HepG2 (cell line): ENCODE results near the gene LITAFD. TPM values are rescaled to one million over a fixed set of nuclear protein-coding genes. Genes with fewer than 3 reads are reported as not detected.

ENCODE experiments used
- HDAC6 ChIP-seq: fragments of 200-600 bp; sonication (generic); IDR thresholded peaks from 2 replicates; pipeline ENCODE4 v1.7.0; 2017; ENCODE audit warnings: mild to moderate bottlenecking, antibody characterized with exemption, low read length, low read depth
- HES4 ChIP-seq: sonication (generic); formaldehyde crosslinking; IDR thresholded peaks from 2 replicates; pipeline ENCODE4 v1.9.0; 2021; ENCODE audit warnings: mild to moderate bottlenecking, missing genetic modification reagents, borderline replicate concordance
- KMT2B ChIP-seq: IDR thresholded peaks from 2 replicates; pipeline ENCODE4 v1.6.1; 2016; ENCODE audit warnings: missing genetic modification reagents, missing compliant biosample characterization
- MYC ChIP-seq: sonication (generic); formaldehyde crosslinking; IDR thresholded peaks from 2 replicates; pipeline ENCODE4 v1.9.0; 2021; ENCODE audit warnings: missing genetic modification reagents, borderline replicate concordance
- PAWR ChIP-seq: sonication (generic); formaldehyde crosslinking; IDR thresholded peaks from 2 replicates; pipeline ENCODE4 v1.4.0; 2020; ENCODE audit warnings: missing genetic modification reagents, mild to moderate bottlenecking, borderline replicate concordance
- RARA ChIP-seq: IDR thresholded peaks from 2 replicates; pipeline ENCODE4 v1.6.1; 2016; ENCODE audit warnings: missing genetic modification reagents, missing compliant biosample characterization
- SMAD9 ChIP-seq: sonication (generic); formaldehyde crosslinking; IDR thresholded peaks from 2 replicates; pipeline ENCODE4 v1.5.1; 2020; ENCODE audit warnings: mild to moderate bottlenecking, missing genetic modification reagents
- ZKSCAN1 ChIP-seq: fragments of 150-350 bp; IDR thresholded peaks from 2 replicates; pipeline ENCODE4 v1.6.1; 2014; ENCODE audit warnings: low read length
- ZNF207 ChIP-seq: fragments of 450-650 bp; IDR thresholded peaks from 2 replicates; pipeline ENCODE4 v1.6.1; 2016; ENCODE audit warnings: antibody characterized with exemption, borderline replicate concordance
- ZNF230 ChIP-seq: sonication (generic); formaldehyde crosslinking; IDR thresholded peaks from 2 replicates; pipeline ENCODE4 v1.4.0; 2020; ENCODE audit warnings: mild to moderate bottlenecking, missing genetic modification reagents
- ZNF234 ChIP-seq: sonication (generic); formaldehyde crosslinking; conservative IDR thresholded peaks from 2 replicates; pipeline ENCODE4 v1.5.1; 2020; ENCODE audit warnings: mild to moderate bottlenecking, missing genetic modification reagents
- ZNF878 ChIP-seq: sonication (generic); formaldehyde crosslinking; IDR thresholded peaks from 2 replicates; pipeline ENCODE4 v1.8.1; 2023; ENCODE audit warnings: mild to moderate bottlenecking, missing genetic modification reagents, moderate library complexity
- polyA plus RNA-seq, 8 experiments: library from polyadenylated mRNA; depleted of rRNA in 3 of 8; stranded (reverse) in 7 of 8; unstranded in 1 of 8; fragments of >200 nt; fragmentation: Illumina TruSeq in 4 of 8; extraction: Trizol in 4 of 8; gene quantifications; 2 replicates each; pipeline versions ENCODE4 v1.2.1 to v1.2.3, GENCODE V29; 2011 to 2016; ENCODE audit warnings: low read depth in 4 of 8, missing spikeins in 1 of 8, mixed read lengths in 1 of 8; ENCODE audit not compliant: insufficient read depth in 1 of 8
- total RNA-seq, 5 experiments: library from RNA; depleted of rRNA; stranded (reverse); fragments of >200 nt; fragmentation: Illumina TruSeq; extraction: Trizol; gene quantifications; 2 replicates each; pipeline ENCODE4 v1.2.3, GENCODE V29; 2016; ENCODE audit warnings: low read depth in 1 of 5
- TF ChIP-seq, protein P1 (sequence below): sonication (generic); formaldehyde crosslinking; IDR thresholded peaks from 2 replicates; pipeline ENCODE4 v1.9.0; 2022; ENCODE audit warnings: missing genetic modification reagents, mild to moderate bottlenecking, borderline replicate concordance
- TF ChIP-seq, protein P2 (sequence below): sonication (generic); formaldehyde crosslinking; conservative IDR thresholded peaks from 2 replicates; pipeline ENCODE4 v1.8.0; 2022; ENCODE audit warnings: low read depth, missing genetic modification reagents
- TF ChIP-seq, protein P3 (sequence below): sonication (generic); formaldehyde crosslinking; IDR thresholded peaks from 2 replicates; pipeline ENCODE4 v1.4.0; 2020; ENCODE audit warnings: mild to moderate bottlenecking, missing genetic modification reagents
- TF ChIP-seq, protein P4 (sequence below), 2 experiments: sonication (generic) in 1 of 2; formaldehyde crosslinking in 1 of 2; IDR thresholded peaks; 2 replicates each; pipeline versions ENCODE4 v1.4.0 to v1.6.1; 2018 to 2020; ENCODE audit warnings: missing genetic modification reagents in 2 of 2, borderline replicate concordance in 1 of 2, low read depth in 1 of 2, mild to moderate bottlenecking in 1 of 2, missing biosample characterization in 1 of 2

LITAFD gene
- total and polyA plus RNA-seq, 2 of the 13 experiments (the other 11 are each of a cell fraction or from before 2014, with no cell fraction given), result not detected

DNA sequence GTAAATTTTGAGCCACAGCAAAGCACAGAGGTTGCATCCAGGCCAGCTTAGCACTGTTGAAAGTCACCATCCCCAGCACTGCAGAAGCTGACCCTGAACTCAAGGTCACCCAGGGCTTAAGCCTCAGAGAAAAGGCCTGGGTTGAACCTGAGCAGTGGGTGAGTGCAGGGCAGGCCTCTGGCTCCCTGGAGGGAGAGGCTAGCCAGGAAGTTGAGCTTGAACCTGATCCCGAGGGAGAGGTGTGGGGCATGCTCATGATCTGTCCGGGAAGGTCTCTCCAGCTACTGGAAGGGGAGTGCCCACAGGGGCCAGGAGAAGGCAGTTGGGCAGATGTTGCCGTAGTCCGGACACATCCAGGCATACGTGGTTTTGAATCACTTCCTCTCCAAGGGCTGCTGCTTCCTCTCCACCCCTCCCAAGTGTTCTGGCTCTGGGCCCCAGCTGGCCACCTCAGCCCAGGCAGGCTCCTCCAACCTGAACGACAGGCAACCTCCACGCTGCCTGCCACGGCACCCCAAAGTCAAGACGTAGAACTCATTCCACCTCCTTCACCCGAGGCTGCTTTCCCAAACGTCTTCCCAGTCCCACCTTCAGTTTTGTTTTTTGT lies 31.8 kb upstream of the LITAFD start (continued):
- TF ChIP-seq, protein P1, sequence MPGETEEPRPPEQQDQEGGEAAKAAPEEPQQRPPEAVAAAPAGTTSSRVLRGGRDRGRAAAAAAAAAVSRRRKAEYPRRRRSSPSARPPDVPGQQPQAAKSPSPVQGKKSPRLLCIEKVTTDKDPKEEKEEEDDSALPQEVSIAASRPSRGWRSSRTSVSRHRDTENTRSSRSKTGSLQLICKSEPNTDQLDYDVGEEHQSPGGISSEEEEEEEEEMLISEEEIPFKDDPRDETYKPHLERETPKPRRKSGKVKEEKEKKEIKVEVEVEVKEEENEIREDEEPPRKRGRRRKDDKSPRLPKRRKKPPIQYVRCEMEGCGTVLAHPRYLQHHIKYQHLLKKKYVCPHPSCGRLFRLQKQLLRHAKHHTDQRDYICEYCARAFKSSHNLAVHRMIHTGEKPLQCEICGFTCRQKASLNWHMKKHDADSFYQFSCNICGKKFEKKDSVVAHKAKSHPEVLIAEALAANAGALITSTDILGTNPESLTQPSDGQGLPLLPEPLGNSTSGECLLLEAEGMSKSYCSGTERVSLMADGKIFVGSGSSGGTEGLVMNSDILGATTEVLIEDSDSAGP (CRISPR knock-in tag), result peak; percentile 87
- TF ChIP-seq MYC (CRISPR knock-in tag) (peak; percentile 68; the same call in 1 of the 2 replicates), PAWR (CRISPR knock-in tag) (no peak), ZNF230 (CRISPR knock-in tag) (0 out of 2 replicates have a peak, but pooled peaks have one; percentile 65), ZKSCAN1 (no peak; the same call in none of the 2 replicates), KMT2B (CRISPR knock-in tag) (no peak), ZNF234 (CRISPR knock-in tag) (no peak), HES4 (CRISPR knock-in tag) (no peak), ZNF207 (no peak), RARA (CRISPR knock-in tag) (peak; percentile 100), HDAC6 (no peak), SMAD9 (CRISPR knock-in tag) (peak; percentile 96), ZNF878 (CRISPR knock-in tag) (0 out of 2 replicates have a peak, but pooled peaks have one; percentile 7)
- TF ChIP-seq, protein P2, sequence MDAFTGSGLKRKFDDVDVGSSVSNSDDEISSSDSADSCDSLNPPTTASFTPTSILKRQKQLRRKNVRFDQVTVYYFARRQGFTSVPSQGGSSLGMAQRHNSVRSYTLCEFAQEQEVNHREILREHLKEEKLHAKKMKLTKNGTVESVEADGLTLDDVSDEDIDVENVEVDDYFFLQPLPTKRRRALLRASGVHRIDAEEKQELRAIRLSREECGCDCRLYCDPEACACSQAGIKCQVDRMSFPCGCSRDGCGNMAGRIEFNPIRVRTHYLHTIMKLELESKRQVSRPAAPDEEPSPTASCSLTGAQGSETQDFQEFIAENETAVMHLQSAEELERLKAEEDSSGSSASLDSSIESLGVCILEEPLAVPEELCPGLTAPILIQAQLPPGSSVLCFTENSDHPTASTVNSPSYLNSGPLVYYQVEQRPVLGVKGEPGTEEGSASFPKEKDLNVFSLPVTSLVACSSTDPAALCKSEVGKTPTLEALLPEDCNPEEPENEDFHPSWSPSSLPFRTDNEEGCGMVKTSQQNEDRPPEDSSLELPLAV, result no peak
- TF ChIP-seq, protein P3, sequence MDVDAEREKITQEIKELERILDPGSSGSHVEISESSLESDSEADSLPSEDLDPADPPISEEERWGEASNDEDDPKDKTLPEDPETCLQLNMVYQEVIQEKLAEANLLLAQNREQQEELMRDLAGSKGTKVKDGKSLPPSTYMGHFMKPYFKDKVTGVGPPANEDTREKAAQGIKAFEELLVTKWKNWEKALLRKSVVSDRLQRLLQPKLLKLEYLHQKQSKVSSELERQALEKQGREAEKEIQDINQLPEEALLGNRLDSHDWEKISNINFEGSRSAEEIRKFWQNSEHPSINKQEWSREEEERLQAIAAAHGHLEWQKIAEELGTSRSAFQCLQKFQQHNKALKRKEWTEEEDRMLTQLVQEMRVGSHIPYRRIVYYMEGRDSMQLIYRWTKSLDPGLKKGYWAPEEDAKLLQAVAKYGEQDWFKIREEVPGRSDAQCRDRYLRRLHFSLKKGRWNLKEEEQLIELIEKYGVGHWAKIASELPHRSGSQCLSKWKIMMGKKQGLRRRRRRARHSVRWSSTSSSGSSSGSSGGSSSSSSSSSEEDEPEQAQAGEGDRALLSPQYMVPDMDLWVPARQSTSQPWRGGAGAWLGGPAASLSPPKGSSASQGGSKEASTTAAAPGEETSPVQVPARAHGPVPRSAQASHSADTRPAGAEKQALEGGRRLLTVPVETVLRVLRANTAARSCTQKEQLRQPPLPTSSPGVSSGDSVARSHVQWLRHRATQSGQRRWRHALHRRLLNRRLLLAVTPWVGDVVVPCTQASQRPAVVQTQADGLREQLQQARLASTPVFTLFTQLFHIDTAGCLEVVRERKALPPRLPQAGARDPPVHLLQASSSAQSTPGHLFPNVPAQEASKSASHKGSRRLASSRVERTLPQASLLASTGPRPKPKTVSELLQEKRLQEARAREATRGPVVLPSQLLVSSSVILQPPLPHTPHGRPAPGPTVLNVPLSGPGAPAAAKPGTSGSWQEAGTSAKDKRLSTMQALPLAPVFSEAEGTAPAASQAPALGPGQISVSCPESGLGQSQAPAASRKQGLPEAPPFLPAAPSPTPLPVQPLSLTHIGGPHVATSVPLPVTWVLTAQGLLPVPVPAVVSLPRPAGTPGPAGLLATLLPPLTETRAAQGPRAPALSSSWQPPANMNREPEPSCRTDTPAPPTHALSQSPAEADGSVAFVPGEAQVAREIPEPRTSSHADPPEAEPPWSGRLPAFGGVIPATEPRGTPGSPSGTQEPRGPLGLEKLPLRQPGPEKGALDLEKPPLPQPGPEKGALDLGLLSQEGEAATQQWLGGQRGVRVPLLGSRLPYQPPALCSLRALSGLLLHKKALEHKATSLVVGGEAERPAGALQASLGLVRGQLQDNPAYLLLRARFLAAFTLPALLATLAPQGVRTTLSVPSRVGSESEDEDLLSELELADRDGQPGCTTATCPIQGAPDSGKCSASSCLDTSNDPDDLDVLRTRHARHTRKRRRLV, result no peak
- TF ChIP-seq, protein P4, sequence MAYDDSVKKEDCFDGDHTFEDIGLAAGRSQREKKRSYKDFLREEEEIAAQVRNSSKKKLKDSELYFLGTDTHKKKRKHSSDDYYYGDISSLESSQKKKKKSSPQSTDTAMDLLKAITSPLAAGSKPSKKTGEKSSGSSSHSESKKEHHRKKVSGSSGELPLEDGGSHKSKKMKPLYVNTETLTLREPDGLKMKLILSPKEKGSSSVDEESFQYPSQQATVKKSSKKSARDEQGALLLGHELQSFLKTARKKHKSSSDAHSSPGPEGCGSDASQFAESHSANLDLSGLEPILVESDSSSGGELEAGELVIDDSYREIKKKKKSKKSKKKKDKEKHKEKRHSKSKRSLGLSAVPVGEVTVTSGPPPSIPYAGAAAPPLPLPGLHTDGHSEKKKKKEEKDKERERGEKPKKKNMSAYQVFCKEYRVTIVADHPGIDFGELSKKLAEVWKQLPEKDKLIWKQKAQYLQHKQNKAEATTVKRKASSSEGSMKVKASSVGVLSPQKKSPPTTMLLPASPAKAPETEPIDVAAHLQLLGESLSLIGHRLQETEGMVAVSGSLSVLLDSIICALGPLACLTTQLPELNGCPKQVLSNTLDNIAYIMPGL (CRISPR knock-in tag; IDR thresholded peaks at IDR 0.05; ENCODE audit: borderline replicate concordance in 1 of 2, low read depth in 1 of 2), result peak; percentile 42 to 82; a peak in 3 of 4 replicates
